ENCODE data around the gene FDXR.

DNA sequence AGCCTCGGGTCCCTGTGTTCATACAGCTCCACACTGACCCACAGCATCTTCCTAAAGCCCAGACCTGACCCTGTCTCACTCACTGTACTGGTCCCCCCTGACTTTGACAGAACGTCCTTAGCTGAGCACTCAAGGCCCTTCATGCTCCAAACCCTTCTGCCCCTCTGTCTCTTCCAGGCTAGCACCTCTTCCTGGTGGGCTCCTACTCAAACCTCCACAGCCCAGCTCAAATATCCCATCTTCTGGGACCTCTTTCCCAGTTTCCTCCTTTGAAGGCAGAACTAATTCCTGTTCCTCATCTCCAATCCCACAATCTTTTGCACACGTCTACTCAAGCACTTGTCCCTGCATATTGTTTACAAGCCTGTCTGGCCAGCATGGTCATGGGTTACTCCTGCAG, 21.9 kb downstream of the FDXR start:
- TF ChIP-seq, protein P1, sequence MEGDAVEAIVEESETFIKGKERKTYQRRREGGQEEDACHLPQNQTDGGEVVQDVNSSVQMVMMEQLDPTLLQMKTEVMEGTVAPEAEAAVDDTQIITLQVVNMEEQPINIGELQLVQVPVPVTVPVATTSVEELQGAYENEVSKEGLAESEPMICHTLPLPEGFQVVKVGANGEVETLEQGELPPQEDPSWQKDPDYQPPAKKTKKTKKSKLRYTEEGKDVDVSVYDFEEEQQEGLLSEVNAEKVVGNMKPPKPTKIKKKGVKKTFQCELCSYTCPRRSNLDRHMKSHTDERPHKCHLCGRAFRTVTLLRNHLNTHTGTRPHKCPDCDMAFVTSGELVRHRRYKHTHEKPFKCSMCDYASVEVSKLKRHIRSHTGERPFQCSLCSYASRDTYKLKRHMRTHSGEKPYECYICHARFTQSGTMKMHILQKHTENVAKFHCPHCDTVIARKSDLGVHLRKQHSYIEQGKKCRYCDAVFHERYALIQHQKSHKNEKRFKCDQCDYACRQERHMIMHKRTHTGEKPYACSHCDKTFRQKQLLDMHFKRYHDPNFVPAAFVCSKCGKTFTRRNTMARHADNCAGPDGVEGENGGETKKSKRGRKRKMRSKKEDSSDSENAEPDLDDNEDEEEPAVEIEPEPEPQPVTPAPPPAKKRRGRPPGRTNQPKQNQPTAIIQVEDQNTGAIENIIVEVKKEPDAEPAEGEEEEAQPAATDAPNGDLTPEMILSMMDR (IDR thresholded peaks at IDR 0.05) = no peak
- TF ChIP-seq EP300 (IDR thresholded peaks at IDR 0.05) = no peak
